Tibial nerve (tissue), 4 donors: Measurements from ENCODE around the gene MEX3D. TPM values are rescaled to one million over a fixed set of nuclear protein-coding genes. Genes with fewer than 3 reads are reported as not detected.

ENCODE experiments used
- DNase-seq, 2 donors: peaks; one replicate each; pipeline ENCODE4 v3.0.0-alpha.2; 2019; ENCODE audit warnings: low spot score in 2 of 2
- H3K27ac ChIP-seq, 4 donors: fragments of 200-600 bp; sonication (generic) in 3 of 4; one replicate each; pipeline ENCODE4 v1.5.1; 2017 to 2019; ENCODE audit warnings: mild to moderate bottlenecking in 1 of 4
- H3K27me3 ChIP-seq, 2 donors: fragments of 200-600 bp; sonication (generic) in 1 of 2; one replicate each; pipeline versions ENCODE4 v1.5.1 to v1.6.0; 2017 to 2019
- H3K36me3 ChIP-seq, 3 donors: fragments of 200-600 bp; sonication (generic); one replicate each; pipeline ENCODE4 v1.5.1; 2018 to 2019
- H3K4me1 ChIP-seq, 4 donors: fragments of 200-600 bp; sonication (generic) in 3 of 4; one replicate each; pipeline ENCODE4 v1.5.1; 2017 to 2019
- H3K4me3 ChIP-seq, 4 donors: fragments of 200-600 bp; sonication (generic) in 3 of 4; one replicate each; pipeline ENCODE4 v1.5.1; 2017 to 2019; ENCODE audit warnings: mild to moderate bottlenecking in 1 of 4, moderate library complexity in 1 of 4
- H3K9me3 ChIP-seq, 4 donors: fragments of 200-600 bp; sonication (generic) in 3 of 4; one replicate each; pipeline ENCODE4 v1.5.1; 2017 to 2019
- EP300 ChIP-seq, 2 donors: sonication (generic); formaldehyde crosslinking; IDR thresholded peaks; one replicate each; pipeline ENCODE4 v1.6.1; 2017; ENCODE audit warnings: antibody characterized with exemption in 2 of 2, mild to moderate bottlenecking in 1 of 2
- POLR2A ChIP-seq, 2 donors: fragments of 450-650 bp; IDR thresholded peaks; one replicate each; pipeline ENCODE4 v1.6.1; 2017; ENCODE audit warnings: antibody characterized with exemption in 2 of 2, mild to moderate bottlenecking in 2 of 2, moderate library complexity in 2 of 2
- WGBS, 2 donors: methylation state at CpG; one replicate each; pipeline ENCODE4 v1.1.5; 2018; 5-methylcytosine and 5-hydroxymethylcytosine counted together
- total RNA-seq, 4 donors: library from RNA; depleted of rRNA; stranded (reverse); fragments of >200 nt; gene quantifications; one replicate each; pipeline ENCODE4 v1.1.0, GENCODE V29; 2016
- TF ChIP-seq, protein P1 (sequence below), 5 experiments: fragments of 200-600 bp in 3 of 5; fragments of 450-650 bp in 2 of 5; sonication (generic) in 3 of 5; IDR thresholded peaks; one replicate each; pipeline ENCODE4 v1.5.1; 2016 to 2019; ENCODE audit warnings: antibody characterized with exemption in 5 of 5, mild to moderate bottlenecking in 3 of 5, moderate library complexity in 2 of 5

The MEX3D gene
- total RNA-seq, 4 donors from 2014 or later: 19.4 to 32.7 (median 27.4) TPM

DNA sequence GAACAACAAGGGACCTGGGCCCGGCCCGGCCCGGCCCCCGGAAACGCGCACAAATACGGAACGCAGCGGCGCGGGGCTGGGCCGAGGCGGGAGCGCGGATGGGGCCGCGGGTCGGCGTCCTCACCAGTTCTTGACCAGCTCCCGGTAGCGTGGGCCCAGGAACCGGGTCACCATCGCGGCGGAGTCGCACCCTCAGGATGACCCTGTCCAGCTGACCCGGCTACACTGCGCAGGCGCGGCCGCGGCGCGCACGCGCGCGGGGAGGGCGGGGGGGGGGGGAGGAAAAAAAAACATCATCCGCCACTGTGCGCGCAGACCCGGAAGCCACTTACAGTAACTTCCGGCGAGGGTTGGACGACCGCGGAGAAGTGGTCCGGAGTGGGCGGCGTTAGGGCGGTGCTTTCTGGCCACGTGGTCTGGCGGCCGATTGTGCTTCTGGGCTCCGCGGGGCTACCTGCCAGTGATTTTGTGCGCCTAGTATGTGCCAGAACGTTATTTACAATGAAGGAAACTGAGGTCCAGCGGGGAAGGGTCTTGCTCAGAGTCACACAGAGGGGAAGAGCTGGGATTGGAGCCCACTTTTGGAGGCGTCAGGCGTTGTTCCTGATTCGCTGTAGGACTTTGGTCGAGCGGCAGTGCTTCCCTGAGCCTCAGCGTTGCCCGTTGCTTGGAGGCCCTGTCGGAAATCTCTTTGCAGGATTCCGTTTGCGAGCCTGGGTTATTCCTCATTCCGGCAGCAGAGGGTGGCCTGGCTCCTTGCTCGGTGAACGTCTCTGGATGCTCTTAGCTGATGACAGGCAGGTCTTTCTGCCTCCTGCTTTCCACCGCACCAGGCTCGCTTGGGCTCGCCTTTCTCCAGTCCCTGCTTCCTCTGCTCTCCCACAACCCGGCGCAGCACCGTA, 37.4 kb upstream of the MEX3D start, which contains the start of gene UQCR11:
UQCR11 (minus strand) TSS at position 227 of the 902 bp plus-strand sequence; CDS start at position 174, 53 bp downstream.
- Histone ChIP-seq H3K4me3 (peak within 1 kb of the TSS; percentile 89 to 100 (median 98)), H3K9me3 (no peaks in the 10 kb centered on the region), H3K27ac (peak within 1 kb of the TSS; percentile 85 to 95 (median 94)), H3K4me1 (peaks cover 0 to 30% (median 20%) of the 10 kb centered on the region in 4 donors), H3K36me3 (peaks cover 0 to 30% (median 5%) of the 10 kb centered on the region in 3 donors), H3K27me3 (no peaks in the 10 kb centered on the region)
- TF ChIP-seq POLR2A (IDR thresholded peaks at IDR 0.05) (peak in 1 of 2 donors; percentile 59), EP300 (IDR thresholded peaks at IDR 0.05) (peak; percentile 17 to 69)
- TF ChIP-seq, protein P1, sequence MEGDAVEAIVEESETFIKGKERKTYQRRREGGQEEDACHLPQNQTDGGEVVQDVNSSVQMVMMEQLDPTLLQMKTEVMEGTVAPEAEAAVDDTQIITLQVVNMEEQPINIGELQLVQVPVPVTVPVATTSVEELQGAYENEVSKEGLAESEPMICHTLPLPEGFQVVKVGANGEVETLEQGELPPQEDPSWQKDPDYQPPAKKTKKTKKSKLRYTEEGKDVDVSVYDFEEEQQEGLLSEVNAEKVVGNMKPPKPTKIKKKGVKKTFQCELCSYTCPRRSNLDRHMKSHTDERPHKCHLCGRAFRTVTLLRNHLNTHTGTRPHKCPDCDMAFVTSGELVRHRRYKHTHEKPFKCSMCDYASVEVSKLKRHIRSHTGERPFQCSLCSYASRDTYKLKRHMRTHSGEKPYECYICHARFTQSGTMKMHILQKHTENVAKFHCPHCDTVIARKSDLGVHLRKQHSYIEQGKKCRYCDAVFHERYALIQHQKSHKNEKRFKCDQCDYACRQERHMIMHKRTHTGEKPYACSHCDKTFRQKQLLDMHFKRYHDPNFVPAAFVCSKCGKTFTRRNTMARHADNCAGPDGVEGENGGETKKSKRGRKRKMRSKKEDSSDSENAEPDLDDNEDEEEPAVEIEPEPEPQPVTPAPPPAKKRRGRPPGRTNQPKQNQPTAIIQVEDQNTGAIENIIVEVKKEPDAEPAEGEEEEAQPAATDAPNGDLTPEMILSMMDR (IDR thresholded peaks at IDR 0.05): peak; percentile 33 to 83 (median 73)
- WGBS, 2 donors: 0 to 1% methylated on average over 36 of the region's 79 CpGs
- peak; percentile 92 to 94 for DNase-seq

GRCh38 chr19:1602091-1602707, 34.1 kb upstream of the MEX3D start:
- no peaks in the 10 kb centered on the region for H3K27me3 ChIP-seq
- peaks cover 0 to 30% (median 20%) of the 10 kb centered on the region in 4 donors for H3K4me1 ChIP-seq
- WGBS, 2 donors: 95% methylated on average over 21 of the region's 21 CpGs
- H3K36me3 ChIP-seq: peaks cover 6 to 46% (median 21%) of the 10 kb centered on the region in 3 donors
- H3K9me3 ChIP-seq: no peaks in the 10 kb centered on the region
- no peak overlapping the region for H3K4me3 ChIP-seq
- no peak for DNase-seq
- H3K27ac ChIP-seq: no peak overlapping the region
- TF ChIP-seq, protein P1 (IDR thresholded peaks at IDR 0.05): no peak
- TF ChIP-seq EP300 (IDR thresholded peaks at IDR 0.05) (no peak), POLR2A (IDR thresholded peaks at IDR 0.05) (no peak)

DNA sequence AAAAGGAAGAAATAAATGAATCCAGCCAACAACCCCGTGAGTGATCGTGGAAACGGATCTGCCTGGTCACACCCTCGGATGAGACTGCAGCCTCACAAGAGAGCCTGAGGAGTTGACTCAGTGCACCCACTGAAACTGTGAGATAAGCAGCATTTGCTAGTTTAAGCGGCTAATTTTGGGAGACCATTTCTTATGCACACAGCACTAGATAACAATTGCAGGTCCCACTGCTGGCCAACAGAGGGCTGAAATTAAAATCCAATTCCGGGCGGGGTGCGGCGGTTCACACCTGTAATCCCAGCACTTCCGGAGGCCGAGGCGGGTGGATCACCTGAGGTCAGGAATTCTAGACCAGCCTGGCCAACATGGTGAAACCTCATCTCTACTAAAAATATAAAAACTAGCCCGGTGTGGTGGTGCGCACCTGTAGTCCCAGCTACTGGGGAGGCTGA, 33.5 kb upstream of the MEX3D start:
- 91 to 92% methylated on average over 14 of the region's 14 CpGs for WGBS, 2 donors
- peaks cover 0 to 29% (median 20%) of the 10 kb centered on the region in 4 donors for H3K4me1 ChIP-seq

DNA sequence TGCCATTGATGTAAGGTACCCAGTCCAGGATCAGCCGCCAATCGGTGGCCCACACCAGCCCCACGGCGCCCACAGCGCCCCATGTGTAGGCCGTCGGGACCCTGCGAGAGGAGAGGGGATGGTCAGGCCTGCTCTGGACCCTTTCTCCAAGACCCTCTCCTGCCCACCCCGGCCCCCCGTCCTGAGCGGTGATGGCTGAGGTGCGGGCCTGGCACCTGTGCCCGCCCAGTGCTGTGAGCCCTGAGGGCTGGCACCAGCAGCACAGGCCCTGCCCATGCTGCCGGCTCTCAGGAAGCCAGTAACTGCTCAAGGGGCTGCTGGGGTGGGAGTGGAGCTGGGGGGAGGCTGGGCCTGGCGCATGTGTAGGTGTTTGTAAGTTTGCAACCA, 31.3 kb upstream of the MEX3D start:
- Histone ChIP-seq H3K4me3 (no peak overlapping the region), H3K4me1 (peaks cover 0 to 19% (median 10%) of the 10 kb centered on the region in 4 donors), H3K27ac (no peak overlapping the region), H3K27me3 (no peaks in the 10 kb centered on the region), H3K9me3 (no peaks in the 10 kb centered on the region), H3K36me3 (peaks cover 6 to 72% (median 22%) of the 10 kb centered on the region in 3 donors)
- DNase-seq: no peak
- 92 to 93% methylated on average over 13 to 15 of the region's 15 CpGs for WGBS, 2 donors
- TF ChIP-seq EP300 (IDR thresholded peaks at IDR 0.05) (no peak), POLR2A (IDR thresholded peaks at IDR 0.05) (no peak)
- TF ChIP-seq, protein P1 (IDR thresholded peaks at IDR 0.05): no peak

More for the DNA sequence above, 33.5 kb upstream of the MEX3D start:
- H3K36me3 ChIP-seq: peaks cover 6 to 52% (median 22%) of the 10 kb centered on the region in 3 donors
- H3K27ac ChIP-seq: no peak overlapping the region
- H3K4me3 ChIP-seq: no peak overlapping the region
- TF ChIP-seq EP300 (IDR thresholded peaks at IDR 0.05) (no peak), POLR2A (IDR thresholded peaks at IDR 0.05) (no peak)
- DNase-seq: no peak
- H3K27me3 ChIP-seq: no peaks in the 10 kb centered on the region
- no peaks in the 10 kb centered on the region for H3K9me3 ChIP-seq

DNA sequence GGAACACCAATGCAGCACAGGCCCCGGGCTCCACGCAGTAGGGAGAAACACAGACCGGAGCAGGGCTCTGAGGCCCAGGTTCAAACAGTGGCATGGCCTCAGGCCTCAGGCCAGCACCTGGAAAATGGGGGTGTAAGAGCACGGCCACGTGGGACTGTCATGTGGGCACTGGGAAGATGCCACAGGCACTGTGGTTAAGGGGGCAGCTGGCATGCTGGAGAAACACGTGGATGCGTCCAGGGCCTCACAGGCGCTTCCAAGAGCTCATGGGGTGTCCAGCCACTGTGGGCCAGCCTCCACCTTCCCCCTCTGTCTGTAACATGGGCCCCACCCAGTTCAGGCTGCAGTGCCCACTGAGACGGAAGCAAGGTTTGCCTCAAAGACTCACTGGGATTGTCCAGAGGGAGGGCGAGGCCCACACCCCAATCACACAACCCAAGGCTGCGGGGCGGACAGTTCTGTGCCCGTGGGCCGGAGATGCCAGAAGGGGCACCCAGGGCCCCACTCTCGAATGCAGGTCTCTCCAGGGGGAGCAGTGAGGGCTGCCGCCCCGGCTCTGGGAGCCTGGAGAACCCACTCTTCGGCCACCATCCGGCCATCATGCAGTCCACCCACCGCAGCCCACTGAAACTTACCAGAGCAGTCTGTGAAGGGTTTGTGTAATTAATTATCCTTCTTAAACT, 30.8 kb upstream of the MEX3D start:
- Histone ChIP-seq H3K4me3 (no peak overlapping the region), H3K27ac (no peak overlapping the region), H3K4me1 (peaks cover 0 to 13% (median 5%) of the 10 kb centered on the region in 4 donors), H3K9me3 (no peaks in the 10 kb centered on the region), H3K27me3 (no peaks in the 10 kb centered on the region), H3K36me3 (peaks cover 6 to 77% (median 22%) of the 10 kb centered on the region in 3 donors)
- TF ChIP-seq, protein P1 (IDR thresholded peaks at IDR 0.05): no peak
- TF ChIP-seq POLR2A (IDR thresholded peaks at IDR 0.05): no peak
- no peak for TF ChIP-seq EP300 (IDR thresholded peaks at IDR 0.05)
- no peak for DNase-seq
- WGBS, 2 donors: 86 to 88% methylated on average over 18 to 20 of the region's 20 CpGs
